RCC 7860 (cell line): ENCODE data around the gene PLAC9.
A peak's percentile ranks its signal among the peaks of the same experiment; 100 is the strongest.
"Not testable (repeated sequence)": the region's sequence is repeated elsewhere in the genome, so short reads cannot be mapped to it uniquely, and the experiment has no call there.

ENCODE experiments used
- DNase-seq: peaks from one replicate; pipeline ENCODE4 v3.0.0-alpha.2; 2015; ENCODE audit warnings: low spot score
- FAIRE-seq: peaks from 2 replicates; lab custom pipeline; 2012; peaks lifted over from hg19 to GRCh38; lab: Jason Lieb, UNC

Gene PLAC9

DNA sequence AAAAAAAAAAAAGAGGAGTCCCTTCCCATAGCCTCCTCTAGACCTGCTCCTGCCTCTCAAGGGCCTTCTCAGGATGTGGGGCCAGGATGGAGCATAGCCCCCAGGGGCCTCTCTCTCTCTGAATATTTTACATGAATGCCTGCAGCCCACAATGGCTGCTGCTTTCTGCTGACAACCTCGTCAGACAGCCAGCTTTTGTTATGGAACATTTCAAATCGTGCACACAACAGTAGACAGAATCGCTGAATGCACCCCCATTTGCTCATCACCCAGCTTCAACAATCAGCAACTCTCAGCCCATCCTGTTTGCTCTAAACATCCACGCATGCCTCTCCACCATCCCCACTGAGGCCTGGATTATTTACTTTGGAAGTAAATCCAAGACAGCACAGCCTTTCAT, 5.4 kb downstream of the PLAC9 start:
- FAIRE-seq (no peak), DNase-seq (no peak)

DNA sequence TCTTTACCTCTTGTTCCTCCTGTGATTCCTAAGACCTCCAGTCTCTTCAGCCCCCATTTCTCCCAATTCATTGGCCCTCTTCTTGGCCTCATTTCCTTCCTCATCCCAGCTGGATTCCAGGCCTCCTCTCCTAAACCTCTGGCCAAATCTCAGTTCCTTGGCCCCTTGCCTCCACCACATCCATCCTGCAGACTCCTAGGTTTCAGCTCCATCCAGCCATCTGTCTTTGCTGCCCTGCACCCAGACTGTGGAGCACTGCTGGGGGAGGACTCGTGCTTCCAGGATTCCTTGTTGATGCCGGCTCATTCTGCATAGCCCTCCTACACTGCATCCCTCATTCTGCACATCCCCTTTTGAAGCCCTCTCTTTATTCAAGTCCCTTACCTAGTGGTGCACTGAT, 6.7 kb downstream of the PLAC9 start:
- no peak for DNase-seq
- FAIRE-seq: no peak

DNA sequence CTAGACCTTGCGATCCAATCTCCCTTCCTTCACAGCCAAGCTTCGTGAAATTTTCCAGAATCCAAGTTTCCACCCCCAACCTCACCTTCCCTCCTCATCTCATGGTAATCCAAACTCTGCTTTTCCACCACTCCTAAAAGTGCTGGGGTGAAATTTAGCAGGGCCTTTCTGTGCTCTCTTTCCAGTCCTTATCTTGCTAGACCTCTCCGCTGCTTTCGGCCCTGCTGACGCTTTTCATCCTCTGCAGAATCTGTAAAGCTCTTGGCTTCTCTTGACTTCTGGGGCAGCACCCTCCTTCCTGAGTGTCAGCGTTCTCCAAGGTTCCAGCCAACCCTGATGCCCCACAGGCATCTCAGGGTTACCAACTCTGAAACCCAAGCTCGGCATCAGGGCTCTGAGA, 7.7 kb downstream of the PLAC9 start:
- DNase-seq (no peak), FAIRE-seq (no peak)

DNA sequence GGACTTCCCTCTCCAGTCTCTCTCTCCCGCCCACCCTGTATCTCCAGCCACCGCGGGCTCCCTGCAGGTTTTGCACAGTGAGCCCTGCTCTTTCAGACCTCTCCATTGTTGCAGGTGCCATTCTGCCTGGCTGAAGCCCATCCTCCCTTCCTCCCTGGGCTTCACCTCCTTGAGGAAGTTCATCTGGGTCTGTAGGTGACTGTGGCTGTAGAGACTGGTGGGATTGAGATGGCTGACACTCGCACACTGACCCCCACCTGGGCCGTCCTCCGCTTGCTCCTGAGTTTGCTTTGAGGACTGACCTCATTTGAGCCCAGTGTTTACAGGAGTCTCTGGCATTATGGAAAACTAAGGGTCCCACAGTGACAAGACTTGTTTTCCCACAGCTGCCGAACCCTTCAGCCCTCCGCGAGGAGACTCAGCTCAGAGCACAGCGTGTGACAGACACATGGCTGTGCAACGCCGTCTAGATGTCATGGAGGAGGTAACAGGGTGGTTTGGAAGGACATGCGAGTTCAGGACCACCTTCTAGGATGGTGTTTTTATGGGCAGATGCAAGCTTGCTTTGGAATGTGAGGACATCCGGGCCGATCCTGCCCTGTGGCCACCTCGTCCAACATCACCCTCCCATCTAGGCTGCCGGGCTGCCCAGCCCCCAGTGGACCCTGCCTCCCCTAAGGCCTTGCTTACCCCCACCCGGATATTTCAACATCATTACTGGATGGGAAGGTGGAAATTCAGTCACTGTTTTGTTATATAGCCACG, 9.3 kb downstream of the PLAC9 start:
- DNase-seq (no peak), FAIRE-seq (no peak)

DNA sequence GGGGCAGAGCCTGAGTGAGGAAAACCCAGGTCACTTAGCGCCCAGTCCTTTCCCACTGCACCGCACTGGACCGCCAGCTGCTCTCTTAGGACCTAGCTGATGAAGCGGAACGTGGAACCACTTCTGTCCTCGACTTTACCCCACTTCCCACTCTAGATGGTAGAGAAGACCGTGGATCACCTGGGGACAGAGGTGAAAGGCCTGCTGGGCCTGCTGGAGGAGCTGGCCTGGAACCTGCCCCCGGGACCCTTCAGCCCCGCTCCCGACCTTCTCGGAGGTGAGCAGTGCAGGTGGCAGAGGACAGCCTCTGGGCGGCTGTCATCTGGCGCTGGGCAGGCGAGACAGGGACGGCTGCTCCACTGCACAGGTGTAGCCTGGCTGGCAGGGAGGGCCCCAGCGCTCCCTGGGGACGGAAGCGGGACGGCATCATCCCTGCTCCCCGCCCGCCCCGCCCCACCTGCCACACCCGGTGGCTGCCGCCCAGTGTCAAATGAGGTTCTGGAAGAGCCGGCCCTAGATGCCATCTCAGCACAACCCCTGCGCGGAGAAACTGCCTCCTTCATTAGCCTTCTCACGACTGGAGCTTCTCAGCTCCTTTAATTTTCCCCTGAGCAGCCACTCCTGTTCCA, 11.7 kb downstream of the PLAC9 start:
- FAIRE-seq (no peak), DNase-seq (no peak)

DNA sequence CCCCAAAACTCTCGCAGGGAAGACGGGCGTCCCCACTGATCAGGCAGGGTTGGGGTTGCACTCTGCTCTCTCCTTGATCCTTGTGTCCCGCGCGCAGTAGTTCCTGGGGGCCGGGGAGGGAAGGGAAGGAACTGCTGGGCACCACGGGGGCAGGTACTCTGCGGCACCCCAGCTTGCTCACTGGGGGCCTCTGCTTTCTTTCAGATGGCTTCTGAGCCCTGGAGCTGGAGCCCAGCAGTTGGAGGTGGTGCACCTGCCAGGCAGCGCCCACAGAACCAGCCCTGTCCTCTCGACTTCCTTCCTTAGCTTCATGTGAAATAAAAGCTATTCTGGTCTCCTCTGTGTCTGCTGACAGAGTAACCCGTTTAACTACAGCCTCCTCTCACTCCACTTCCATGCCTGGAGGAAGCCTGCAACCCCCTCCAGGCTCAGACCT, 12.2 kb downstream of the PLAC9 start:
- DNase-seq: no peak
- no peak for FAIRE-seq

DNA sequence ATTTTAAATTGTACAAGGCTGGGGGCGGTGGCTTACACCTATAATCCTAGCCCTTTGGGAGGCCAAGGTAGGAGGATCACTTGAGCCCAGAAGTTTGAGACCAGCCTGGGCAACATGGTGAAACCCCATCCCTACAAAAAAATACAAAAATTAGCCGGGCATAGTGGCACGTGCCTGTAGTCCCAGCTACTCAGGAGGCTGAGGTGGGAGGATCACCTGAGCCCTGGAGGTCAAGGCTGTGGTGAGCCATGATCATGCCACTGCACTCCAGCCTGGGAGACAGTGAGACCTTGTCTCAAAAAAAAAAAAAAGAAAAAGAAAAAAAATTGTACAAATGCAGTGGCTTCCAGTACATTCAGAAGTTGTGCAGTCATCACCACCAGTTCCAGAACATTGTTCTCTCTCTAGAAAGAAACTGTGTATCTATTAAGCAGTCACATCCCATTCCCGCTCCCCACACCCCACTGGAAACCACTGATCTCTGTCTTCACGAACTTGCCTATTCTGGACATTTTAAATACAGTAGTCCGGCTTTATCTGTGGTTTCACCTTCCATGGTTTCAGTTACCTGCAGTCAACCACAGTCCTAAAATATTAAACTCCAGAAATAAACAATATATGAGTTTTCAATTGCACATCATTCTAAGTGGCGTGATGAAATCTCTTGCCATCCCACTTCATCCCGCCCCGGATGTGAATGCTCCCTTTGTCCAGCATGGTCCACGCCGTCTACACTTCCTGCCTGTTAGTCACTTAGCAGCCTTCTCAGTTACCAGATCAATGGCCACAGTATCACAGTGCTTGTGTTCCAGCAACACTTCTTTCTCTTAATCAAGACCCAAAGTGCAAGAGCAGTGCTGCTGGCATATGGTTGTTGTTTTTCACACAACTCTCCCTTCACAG, 13.1 kb downstream of the PLAC9 start:
- FAIRE-seq: not testable (repeated sequence)
- DNase-seq: peak; percentile 28

DNA sequence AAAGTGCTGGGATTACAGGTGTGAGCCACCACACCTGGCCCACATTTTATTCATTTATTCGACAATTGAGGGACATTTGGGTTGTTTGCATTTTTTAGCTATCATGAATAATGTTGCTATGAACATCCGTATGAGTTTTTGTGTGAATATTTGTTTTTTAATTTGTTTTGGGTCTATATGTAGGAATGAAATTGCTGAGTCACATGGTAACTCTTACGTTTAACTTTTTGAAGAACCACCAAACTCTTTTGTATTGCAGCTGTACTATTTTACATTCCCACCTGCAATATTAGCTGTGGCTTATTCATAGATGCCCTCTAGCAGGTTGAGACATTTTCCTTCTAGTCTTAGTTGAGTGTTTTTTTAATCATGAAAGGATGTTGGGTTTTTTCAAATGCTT, 14.4 kb downstream of the PLAC9 start:
- no peak for FAIRE-seq
- no peak for DNase-seq

DNA sequence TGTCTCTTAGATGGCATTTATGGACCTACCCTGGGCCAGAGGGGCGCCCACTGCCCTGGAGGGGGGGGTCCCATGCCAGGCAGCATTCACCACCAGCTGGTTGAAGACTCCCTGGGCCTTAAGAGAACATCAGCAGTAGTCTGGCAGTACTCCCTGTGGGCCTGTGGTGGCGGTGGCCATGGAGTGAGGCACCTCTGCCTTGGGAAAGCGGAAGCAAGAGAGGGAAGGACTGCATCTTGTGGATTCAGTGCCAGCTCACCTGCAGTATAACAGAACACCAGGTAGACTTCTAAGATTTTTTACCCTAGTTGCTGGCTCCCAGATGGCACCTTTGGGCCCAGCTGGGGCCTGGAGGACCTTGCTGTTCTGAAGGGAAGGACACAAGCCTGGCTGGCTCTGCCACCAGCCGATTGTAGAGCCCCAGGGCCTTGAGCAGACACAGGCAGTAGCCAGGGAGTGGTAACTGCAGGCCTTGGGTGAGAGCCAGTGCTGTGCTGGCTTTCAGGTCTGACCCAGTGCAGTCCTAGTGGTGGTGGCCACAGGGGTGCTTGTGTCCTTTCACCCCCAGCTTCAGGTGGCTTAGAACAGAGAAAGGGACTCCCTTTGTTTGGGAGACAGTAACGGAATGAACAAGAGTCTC, 15.8 kb downstream of the PLAC9 start:
- FAIRE-seq: no peak
- no peak for DNase-seq

DNA sequence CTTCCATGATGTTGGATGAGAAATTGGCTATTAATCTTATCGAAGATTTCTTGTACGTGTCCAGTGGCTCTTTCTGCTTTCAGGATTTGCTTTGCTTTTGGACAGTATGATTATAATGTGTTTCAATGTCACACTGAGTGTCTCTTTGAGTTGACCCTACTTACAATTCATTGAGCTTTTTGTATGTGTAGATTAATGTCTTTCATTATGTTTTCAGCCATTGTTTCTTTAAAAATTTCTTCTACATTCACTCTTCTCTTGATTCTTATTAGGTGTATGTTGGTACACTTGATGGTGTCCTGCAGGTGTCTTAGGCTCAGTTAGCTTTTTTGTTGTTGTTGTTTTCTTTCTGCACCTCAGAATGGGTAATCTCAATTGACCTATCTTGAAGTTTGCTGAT, 16.6 kb downstream of the PLAC9 start:
- FAIRE-seq (no peak), DNase-seq (no peak)

DNA sequence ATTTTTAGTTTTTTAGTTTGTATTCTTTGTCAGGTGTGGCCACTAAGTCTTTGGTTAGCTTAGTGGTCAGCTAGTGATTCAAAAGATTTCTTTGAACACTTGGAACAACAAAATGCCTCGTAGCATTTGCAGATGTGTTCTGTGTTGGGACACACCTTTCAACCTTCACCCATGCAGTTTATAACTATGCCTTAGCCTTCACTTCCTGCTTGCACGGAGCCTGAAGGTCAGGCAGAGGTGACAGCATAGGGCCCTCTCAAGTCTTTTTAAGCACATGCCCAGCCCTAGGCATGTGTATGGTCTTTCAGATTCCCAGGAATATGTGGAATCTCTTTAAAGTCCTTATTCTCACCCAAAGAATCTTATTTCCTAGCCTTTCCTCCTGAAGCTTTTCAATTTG, 17.6 kb downstream of the PLAC9 start:
- FAIRE-seq (no peak), DNase-seq (no peak)

DNA sequence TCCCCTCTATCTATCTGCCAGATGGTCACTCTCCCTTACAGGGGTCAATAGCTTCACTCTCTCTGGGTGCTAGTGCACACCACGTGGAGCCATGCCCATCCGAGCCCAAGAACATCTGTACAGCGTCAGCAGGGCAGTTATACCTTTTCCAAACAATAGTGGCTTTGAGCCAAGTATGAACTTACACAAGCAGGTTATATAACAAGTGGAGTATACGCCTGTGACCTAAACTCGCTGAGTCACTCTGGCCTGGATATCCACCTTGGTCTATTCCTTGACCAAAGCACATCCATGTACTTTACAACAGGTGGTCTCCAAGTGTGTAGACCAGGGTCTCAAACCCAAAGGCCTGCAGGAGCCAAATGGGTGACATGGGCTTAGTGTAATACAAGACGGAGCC, 20.3 kb downstream of the PLAC9 start:
- FAIRE-seq (no peak), DNase-seq (no peak)

DNA sequence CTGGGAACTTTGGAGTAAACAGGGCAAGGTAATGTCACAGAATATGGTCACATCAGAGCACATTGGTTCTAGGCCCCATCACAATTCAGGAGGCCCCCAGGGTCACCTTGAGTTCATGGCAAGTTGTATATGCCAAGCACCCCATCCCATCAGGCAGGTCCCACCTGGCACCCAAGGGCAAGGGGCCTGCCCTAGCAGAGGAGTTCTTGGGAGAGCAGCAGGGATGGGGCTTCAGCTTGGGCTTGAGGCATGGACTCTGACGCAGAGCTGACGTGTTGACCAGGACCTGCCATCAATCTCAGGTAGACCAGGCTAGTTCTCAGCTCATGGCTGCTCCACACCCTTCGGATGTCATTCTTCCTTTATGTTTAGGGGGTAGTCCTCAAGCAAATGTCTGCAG, 20.9 kb downstream of the PLAC9 start:
- no peak for DNase-seq
- FAIRE-seq: no peak

DNA sequence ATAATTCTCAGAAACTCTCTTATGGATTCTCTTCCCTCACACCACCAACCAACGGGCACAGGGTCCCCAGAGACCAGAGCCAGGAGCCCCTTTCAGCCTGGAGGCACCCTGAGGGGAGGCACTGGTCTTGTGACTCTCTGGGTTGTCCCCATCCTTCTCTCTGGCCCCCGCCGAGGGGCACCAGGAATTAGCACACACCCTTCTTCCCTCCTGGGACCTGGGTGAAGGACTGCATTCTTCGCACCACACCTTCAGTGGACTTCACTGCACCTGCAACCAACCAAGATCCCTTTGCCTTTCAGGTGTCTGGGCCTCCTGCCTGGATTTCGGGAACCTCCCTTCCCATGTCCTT, 22.1 kb downstream of the PLAC9 start:
- no peak for FAIRE-seq
- no peak for DNase-seq

DNA sequence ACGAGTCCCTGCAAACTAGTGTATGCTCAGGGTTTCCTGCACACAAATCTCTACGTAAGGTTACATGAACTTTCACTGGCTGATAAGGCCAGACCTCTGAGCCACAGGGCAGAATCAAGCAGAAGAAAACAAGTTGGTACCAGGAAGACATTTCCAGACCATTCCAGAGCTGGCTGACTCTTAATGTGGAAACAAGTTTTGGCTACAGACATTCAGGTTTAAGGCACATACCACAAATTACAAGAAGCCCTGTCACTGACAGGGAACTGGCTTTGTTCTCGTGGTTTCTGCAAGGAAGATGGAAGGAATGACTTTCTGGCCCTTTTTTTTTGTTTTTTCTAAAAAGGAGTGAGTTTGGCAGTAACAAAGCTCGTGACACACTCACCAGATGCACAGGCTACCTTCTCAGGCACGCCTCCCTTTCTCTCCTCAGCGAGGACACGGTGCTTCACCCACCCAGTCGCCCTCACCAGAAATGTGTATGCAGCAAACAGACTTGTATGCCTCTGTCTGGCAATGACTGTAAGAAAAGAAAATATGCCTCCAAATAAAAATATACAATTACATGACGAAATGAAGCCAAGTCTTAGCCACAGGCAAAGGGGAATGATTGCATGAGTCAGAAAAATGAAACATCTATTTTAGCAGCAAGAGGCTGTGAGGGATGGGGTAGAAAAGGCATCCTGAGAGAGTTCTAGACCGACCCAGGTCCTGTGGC, 22.6 kb downstream of the PLAC9 start:
- FAIRE-seq (no peak), DNase-seq (no peak)

DNA sequence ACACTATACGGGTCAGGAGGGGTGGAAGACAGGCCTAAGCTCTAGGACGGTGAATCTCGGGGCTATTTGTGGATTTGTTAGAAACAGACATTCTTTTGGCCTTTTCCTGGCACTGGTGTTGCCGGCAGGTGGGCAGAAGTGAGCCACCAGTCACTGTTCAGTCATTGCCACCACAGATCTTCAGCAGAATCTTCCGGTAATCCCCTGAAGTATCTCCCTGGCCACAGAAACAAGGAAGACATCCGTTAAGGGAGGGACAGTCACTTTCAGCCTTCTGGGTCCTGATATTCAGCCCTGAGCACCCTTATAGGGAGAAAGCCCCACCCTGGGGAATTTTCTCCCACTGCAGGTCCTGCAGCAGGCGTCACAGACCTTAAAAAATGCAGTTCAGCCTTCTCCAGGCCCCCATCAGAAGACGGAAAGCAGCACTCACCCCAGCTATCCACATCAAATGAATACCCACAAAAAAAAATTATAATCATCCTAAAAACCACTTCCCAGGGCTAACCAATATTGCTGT, 23.2 kb downstream of the PLAC9 start:
- DNase-seq (no peak), FAIRE-seq (no peak)

DNA sequence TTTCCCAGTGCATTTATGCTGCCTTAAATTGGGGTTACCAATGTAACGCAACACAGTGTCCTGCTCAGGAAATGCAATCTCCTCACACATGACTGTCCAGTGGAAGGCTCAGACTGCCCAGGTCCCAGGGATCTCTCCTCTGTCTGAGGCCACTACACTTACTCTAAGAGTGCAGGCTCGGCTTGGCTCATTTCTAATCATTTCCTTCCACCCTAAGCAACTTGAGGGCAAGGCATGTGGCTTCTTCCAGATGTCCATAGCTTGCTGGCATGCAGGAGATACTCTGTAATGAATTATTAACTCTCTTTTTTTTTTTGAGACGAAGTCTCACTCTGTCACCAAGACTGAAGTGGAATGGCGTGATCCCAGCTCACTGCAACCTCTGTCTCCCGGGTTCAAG, 23.7 kb downstream of the PLAC9 start:
- no peak for DNase-seq
- no peak for FAIRE-seq

DNA sequence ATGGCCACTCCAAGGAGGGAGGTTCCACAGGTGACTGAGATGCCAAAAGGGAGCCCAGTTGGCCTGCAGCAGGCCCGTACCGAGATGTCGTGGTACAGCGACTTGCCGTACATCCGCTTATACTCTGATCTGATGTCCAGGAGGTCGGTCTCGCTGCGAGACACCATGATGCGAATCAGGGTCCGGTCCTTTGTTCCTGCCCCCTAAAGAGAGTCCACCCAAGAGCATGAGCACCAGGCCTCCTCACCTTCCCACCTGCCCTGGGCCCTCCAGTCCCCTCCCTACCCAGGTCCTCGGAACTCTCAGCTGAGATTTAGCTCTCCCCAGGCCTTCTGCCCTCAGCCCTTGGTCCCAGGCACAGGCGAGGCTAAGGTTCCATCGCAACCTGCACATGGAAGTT, 25.0 kb downstream of the PLAC9 start:
- no peak for DNase-seq
- no peak for FAIRE-seq

DNA sequence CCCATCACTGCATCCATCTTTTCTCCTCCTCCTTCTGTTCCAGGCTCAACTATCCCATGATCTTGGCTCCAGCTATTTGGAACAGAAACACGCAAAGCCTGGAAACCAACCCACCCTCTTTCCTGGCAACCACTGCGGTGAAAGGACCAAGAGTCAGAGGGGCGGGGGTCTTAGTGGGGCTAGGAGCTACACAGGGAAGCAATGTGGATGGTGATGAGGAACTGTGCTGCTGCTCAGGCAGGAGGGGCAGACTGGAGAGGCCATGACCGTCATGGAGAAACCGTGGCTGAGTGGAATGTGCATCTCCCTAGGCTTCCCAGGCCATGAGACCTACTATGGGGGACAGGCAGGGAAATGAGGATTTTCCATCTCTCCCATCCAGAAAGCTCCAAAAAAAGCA, 25.6 kb downstream of the PLAC9 start:
- no peak for FAIRE-seq
- DNase-seq: no peak

DNA sequence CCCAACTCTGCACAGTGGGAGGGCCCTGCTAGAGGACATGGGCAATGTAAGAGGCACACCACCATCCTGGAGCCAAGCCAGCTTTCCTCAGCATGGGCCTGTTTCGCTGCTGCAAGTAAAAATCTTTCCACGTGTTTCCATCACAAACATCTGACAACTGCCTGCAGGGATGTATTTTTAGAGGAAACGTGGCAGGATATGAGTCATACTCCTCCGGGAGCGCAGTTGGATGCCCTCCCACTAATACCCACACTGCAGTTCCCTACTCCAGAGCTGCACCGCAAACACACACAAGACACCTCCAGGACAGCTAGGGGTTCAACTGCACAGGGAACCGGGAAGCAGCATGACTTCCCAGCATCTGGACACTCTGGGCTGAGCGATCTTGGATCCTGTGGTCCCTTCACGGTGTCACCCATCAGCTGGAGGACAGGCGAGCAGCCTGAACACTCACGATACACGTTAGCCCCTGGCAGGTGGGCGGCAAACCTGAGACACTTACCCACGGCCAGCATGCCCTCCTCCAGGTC, 26.1 kb downstream of the PLAC9 start:
- FAIRE-seq: peak; percentile 91
- peak; percentile 95 for DNase-seq
